Epidermal melanocyte (primary cell): ENCODE measurements around the gene DCLK3.

Source experiments
- DNase-seq: peaks from one replicate; pipeline ENCODE4 v3.0.0; 2011; ENCODE audit warnings: low spot score; ENCODE audit not compliant: insufficient read length

DCLK3 gene

DNA sequence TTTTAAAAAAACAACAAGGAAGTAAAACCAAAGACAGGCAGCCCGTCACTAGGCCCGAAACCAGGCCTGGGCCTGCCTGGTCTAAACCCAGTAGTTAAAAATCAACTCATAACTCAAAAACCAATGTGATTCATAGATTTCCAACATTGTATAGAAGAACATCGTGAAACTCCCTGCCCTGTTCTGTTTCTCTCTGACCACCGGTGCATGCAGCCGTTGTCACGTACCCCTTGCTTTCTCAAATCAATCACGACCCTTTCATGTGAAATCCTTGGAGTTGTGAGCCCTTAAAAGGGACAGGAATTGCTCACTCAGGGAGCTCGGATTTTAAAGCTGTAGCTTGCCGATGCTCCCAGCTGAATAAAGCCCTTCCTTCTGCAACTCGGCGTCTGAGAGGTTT, 89.5 kb downstream of the DCLK3 start:
- no peak for DNase-seq

DNA sequence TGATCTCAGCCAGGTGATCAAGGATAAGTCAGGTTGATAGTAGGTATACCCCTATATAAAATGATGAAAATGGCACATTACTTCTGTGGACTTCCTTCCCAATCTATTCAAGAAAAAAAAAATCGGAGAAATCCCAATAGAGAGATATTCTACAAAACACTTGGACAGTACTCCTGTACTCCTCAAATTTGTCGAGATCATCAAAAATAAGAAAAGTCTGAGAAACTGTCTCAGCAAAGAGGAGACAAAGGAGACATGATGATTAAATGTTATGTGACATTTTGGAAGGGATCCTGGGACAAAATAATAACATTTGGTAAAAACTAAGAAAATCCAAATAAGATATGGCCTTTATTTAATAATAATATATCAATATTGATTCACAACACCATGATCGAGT, 94.6 kb downstream of the DCLK3 start:
- DNase-seq = no peak

GRCh38 chr3:36666166-36666565, 98.2 kb downstream of the DCLK3 start:
- DNase-seq = no peak

- no peak for DNase-seq
Observed at GRCh38 chr3:36663666-36664291, 100.6 kb downstream of the DCLK3 start.

GRCh38 chr3:36662626-36663025, 101.7 kb downstream of the DCLK3 start:
- DNase-seq = no peak
